Jurkat, Clone E6-1 (cell line): ENCODE results near the gene PDE4B.

ENCODE experiments used
- DNase-seq: peaks from one replicate; pipeline ENCODE4 v3.0.0-alpha.2; 2011; ENCODE audit warnings: low read depth, low spot score
- H3K4me3 ChIP-seq: 2 replicates; pipeline ENCODE4 v1.5.1; 2011; ENCODE audit warnings: mild to moderate bottlenecking, low read length, control low read depth, moderate library complexity

The PDE4B gene

DNA sequence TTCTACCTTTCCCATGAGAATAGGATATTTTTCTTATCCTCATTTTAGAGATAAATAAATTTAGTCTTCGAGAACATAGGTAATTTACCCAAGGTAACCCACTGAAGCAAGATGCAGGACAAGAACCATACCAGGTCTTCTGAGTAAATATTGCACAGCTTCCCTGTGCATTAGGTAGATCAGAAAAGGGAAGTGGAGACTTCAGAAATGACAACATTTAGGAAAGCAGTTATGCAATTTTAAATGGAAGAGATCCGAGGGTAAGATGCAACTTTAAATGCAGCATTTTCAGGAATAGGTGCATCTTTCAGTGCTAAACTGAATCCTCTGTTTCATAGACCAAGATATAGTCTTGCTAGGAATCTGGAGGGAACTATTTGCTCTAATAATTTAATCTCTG lies 534.9 kb downstream of the PDE4B start:
- no peak for DNase-seq
- no peak overlapping the region for H3K4me3 ChIP-seq

DNA sequence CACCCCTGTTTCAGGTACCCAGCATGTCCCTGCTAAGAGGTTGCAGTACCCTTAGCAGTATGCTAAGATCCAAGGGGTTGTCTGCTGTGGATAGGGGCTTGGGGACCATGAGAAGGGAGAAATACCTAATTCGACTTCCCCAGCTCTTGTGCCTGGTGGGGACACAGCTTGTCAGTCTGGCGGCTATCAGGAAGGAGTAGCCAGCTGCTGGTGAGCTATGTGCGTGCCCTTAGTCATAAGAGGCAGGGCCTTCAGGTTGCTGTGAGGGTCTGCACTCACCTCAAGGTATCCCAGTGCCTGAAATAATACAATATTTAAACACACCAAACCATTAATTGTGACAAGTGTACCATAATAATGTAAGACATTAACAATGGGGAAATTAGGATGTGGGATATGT lies 536.2 kb downstream of the PDE4B start:
- no peak for DNase-seq
- H3K4me3 ChIP-seq: no peak overlapping the region

DNA sequence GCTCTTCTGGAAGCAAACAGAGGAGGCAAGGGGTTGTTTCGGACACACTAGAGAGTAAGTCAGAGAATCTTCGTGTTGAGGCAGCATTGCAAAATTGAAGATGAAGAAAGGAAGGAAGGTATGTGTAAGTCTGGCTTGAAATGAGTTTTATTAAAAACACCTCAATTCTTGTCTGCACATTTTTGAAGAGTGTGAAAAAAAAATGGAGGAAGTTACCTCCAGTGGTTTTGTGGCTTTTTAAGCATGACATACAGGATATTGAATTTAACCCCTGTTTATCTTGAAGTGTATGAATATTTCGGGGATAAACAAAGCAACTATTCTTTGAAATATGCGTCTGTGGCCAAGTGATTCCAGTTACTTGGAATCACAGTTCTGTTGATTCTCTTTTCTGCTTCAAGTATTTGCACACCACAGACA lies 538.0 kb downstream of the PDE4B start:
- H3K4me3 ChIP-seq: no peak overlapping the region

DNA sequence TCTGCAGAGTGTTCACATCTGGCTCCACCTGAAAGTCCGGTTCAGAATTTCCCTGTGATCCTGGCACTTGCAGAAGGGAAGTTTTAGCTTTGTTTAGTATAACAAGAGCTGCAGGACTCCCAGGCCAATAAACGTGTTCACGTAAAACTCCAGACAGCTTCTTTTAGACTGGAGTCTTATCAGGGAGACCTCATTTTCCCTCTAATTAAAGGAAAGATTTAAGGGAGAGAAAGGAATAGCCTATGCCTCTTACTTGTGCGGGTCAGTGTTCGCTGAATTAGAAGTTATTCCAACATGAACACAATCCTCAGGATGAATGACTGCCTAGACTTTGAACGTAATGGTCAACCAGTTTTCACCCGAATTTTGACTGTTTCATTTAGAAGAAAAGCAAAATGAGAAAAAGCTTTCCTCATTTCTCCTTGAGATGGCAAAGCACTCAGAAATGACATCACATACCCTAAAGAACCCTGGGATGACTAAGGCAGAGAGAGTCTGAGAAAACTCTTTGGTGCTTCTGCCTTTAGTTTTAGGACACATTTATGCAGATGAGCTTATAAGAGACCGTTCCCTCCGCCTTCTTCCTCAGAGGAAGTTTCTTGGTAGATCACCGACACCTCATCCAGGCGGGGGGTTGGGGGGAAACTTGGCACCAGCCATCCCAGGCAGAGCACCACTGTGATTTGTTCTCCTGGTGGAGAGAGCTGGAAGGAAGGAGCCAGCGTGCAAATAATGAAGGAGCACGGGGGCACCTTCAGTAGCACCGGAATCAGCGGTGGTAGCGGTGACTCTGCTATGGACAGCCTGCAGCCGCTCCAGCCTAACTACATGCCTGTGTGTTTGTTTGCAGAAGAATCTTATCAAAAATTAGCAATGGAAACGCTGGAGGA lies 539.2 kb downstream of the PDE4B start:
- no peak overlapping the region for H3K4me3 ChIP-seq
- DNase-seq: no peak

More for the DNA sequence above, 538.0 kb downstream of the PDE4B start:
- peak; percentile 39 for DNase-seq

DNA sequence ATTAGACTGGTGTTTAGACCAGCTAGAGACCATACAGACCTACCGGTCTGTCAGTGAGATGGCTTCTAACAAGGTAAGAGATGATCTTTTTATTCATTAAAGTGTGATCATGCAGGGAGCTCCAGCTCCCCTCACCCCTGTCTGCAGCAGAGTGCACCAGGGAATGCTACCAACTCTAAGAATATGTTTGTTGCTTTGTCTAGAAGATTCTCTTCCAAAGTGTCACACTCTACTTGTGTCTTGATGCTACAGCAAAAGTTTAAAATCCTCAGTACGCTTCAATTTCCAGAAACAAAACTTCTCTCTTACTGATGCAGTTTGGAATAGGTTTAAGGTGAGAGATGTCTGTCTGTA lies 539.8 kb downstream of the PDE4B start:
- H3K4me3 ChIP-seq: no peak overlapping the region
- no peak for DNase-seq

DNA sequence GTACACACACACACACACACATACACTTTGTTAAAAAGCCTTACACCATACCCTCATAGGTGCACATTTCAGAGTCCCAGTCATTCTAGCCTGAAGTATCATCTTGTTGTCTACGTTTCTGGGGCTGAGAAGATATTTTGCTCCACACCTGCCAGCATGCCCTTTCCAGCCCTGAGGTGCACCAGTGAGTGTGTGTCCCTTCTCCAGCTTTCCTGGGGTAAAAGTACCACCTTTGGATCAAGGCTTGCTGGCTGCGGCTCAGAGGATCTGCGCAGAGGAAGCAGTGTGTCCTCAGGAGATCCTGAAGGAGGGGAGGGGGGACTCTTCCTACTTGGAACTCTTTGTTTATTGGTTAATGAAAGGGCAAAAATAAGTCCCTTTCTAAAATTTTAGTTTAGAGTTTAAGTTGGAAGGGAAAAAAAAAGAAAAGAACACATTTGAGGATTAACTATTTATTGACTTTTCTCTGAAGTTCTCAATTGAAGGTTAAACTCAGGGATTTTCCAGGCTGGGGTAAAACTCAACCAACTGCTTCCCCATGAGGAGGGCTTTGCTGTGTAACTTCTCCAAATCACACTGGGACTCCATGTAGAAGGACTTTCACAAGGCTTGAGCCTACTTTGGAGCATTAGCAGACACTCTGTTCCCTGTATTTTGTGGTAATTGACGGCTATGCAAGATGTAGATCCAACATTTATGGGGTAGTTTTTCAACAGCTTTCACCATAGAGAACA lies 540.9 kb downstream of the PDE4B start:
- DNase-seq: no peak
- H3K4me3 ChIP-seq: no peak overlapping the region

DNA sequence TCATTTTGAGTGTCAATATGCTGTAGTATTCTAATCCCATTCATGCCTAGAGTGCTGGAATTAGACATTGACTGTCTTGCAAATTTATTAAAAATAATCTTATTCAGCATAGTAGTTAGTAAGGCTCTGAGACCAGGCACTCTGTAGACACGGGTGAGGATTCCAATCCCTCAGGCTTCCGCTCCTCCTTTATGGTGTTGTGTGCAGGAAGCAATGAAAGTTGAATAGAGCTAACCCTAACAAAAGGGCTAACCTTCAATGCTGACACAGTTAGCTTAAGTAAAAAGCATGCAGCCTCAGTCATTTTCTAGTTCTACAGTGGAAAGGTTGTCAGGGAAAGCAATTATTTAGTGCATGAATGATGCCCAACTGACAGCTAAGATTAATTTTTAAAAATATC lies 541.6 kb downstream of the PDE4B start:
- DNase-seq: no peak
- no peak overlapping the region for H3K4me3 ChIP-seq

DNA sequence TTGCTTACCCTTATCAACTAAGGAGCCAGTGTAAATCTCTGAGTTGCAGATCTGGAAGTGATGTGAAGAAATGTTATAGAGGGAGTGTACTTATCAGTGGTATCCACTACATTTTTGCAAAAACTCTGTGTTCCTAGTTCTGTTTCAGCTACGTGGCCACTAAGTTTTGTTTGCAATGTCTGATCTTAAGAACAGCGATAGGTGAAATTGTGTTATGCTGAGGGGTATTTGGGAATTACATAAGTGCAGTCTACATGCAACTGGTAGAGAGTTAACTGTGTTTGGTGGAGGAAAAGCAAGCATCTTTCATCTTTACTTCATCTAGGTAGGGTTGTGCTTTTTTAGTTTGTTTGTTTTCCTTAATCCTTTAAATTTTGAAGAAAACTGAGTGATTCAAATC lies 542.4 kb downstream of the PDE4B start:
- H3K4me3 ChIP-seq: no peak overlapping the region

DNA sequence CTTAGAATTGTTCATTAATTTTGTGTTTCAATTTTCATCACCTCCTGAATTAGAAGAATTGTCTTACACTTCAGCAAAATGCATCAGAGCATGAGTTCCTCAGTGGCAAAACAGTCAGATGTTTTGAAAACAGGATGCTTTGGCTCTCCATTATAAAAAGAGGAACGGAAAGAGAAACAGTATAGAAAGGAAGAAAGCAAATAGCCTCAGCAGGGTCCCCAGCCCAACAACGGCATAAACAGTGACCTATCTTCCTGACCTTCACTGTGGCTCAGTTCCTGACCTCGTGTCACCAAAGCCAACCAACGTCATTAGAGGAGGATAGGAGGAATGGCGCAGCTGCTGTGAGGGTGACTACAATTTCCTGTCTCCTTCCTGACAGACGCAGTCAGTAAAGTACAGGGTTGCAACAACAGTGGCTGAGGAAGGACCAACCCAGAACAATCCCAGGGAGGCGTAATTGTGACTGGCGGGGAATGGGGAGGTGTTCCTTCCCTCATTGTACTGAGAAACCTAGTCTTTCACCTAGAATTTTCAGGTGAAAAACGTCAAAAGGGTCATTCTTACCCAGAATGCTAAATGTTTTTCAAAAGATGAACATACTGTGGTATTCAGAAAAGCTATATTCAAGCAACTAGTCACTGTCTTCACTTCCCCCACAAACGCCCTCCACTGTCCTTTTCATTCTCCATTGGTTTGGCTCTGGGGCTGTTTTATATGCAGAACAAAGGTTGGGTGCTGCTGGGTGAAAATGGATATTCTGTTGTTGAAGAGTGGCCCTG lies 543.4 kb downstream of the PDE4B start:
- no peak for DNase-seq
- H3K4me3 ChIP-seq: no peak overlapping the region

More for the DNA sequence above, 542.4 kb downstream of the PDE4B start:
- no peak for DNase-seq

DNA sequence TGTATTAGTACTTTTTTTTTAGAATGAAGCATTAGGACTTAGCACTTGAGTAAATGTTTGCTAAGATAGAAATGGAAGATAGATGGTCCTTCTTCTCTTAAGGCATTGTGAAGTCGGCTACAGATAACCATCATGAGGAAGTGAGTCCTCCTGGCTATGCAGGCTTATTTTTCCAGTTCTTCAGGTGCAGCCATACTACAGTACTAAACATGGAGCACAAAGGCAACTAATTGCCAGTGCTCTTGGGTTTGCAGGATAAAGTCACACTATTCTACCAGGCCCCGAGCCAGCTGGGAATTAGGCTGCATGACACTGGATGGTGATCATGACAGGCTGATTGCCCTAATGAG lies 543.9 kb downstream of the PDE4B start:
- DNase-seq: no peak
- no peak overlapping the region for H3K4me3 ChIP-seq

DNA sequence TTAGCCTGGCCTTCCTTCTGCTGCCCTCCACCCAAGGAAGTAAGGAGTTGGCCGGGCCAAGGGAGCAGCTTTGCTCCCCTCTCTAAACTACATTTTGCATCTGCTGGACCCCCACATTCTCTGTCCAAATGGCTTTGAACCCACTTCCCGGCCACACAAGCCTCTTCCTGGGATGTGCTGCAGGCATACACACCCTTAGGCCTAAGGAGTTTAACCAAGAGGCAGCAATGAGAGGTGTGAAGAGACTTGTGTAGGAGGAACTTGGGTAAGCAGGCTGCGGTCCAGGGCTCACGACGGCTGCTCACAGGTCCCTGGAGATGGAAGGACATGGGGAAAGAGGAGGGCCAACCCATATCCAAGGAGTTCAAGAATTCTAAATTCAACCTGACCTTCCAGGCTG lies 544.6 kb downstream of the PDE4B start:
- no peak for DNase-seq
- no peak overlapping the region for H3K4me3 ChIP-seq

DNA sequence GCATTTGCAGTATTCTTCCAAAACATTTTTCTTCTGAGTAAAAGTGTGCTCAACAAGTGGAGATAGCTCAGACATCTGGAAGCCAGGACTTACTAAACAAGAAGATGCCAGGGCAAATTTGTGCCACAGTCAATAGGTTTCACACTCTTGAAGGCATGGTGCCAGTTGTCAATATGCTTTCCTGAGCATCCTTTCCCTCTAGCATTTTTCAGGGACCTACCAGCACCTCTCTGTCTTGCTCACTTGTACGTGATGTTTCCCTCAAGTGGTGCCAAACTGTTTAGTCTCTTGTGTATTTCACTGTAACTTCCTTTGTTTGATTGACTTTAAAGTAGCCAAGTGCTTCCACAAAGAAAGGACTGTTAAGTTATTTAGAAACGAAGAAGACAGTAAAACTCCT lies 547.2 kb downstream of the PDE4B start:
- H3K4me3 ChIP-seq: no peak overlapping the region
- no peak for DNase-seq

DNA sequence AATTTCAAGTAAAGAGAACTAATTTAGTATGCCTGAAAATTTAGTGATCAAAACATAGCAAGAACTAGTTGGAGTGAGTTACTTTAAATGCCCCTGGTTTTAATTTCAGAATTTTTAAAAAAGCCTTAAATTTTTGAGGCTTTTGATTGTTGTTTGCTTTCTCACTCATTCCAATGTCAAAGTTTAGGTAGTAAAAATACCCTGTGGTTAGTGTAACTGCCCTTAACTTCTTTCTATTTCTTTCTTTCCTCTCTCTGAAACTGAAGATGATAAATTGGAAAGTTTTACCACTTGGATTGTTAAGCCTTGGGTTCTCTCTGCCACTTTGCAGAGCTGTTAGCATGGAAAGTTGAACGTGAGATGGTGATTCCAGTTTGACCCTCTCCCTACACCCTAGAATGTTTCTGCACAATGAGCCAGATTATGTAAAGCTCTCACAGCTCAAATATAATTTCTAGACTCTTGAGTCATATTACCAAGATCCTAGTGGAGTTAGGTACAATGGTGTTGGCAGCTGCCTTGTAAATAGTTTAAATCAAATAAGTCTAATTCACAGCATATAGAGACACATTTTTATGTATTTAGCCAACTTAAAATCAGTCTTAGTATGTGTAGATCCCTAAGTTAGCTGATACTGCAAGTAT lies 548.9 kb downstream of the PDE4B start:
- H3K4me3 ChIP-seq: no peak overlapping the region
- no peak for DNase-seq

DNA sequence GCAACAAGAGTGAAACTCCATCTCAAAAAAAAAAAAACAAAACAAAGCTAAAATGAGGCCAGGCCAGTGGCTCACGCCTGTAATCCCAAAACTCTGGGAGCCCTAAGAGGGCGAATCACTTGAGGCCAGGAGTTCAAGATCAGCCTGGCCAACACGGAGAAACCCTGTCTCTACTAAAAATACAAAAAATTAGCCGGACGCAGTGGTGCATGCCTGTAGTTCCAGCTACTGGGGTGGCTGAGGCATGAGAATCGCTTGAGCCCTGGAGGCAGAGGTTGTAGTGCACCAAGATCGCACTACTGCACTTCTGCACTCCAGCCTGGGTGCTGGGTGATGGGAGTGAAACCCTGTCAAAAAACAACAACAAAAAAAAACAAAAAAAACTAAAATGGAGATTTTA lies 550.0 kb downstream of the PDE4B start:
- no peak for DNase-seq
- H3K4me3 ChIP-seq: no peak overlapping the region

DNA sequence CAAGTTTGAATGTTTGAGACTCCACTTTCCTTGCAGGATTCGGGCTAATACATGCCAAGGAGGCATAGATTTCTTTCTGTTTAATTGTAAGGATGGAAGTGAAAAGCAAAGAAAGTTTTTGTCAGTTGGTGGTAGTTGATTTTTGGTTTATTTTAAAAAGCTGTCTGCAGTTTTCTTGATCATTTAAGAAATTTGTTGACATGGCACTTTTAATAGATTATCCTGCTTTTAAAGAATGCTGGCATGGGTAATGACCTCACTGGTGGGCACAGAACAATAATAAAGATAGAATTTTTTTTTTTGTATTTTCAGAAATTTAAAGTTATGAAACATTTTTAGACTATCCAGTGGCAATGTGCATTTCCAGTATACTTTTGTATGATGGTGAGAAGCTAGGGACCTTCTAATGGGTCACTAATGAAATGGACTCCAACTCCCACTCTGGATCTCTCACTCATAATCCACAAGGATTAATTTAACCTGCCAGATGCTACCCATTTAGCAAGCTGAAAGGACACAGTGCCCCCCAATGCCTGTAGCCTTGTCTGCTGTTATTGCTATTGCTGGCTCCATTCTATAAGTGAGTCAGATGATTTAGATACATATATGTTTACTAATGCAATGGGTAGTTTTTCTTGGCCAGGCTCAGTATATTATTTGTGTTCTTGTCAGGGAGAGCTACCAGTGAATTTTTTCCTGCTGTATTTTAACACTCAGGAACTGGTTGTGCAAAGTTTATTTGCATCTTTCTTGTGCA lies 551.1 kb downstream of the PDE4B start:
- no peak for DNase-seq

DNA sequence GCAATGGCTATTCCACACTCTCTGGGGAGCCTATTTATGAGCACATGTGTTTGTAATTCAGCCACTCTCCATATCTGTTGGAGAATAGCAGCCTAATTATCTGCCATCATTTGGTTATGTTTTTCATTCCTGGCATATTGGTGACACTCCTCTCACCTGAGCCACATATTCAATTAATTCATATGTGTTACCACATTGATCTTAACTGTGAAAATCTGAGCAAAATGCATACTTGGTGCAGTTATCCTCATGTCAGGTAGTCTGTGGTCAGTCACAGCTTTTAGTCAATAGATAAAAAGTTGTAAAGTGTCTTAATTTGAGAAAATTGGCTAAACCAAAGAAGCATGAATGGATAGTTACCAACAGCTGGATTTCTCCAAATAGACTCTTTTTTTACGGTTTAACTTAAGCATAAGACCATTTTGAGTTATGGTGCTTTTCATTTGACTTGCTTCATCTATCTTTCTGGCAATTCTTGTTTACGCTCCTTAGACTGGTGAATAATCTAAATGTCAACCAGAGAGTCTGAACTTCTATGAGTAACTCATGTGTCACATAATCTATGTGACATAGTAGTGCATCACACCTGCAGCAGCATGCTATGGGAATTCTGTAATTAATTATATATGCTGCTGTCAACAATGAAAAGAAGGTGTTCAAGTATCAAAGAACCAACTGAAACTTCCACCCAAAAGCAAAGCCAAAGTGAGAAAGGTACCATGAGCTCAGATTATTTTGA lies 553.5 kb downstream of the PDE4B start:
- no peak overlapping the region for H3K4me3 ChIP-seq
- no peak for DNase-seq

More for the DNA sequence above, 551.1 kb downstream of the PDE4B start:
- H3K4me3 ChIP-seq: no peak overlapping the region

DNA sequence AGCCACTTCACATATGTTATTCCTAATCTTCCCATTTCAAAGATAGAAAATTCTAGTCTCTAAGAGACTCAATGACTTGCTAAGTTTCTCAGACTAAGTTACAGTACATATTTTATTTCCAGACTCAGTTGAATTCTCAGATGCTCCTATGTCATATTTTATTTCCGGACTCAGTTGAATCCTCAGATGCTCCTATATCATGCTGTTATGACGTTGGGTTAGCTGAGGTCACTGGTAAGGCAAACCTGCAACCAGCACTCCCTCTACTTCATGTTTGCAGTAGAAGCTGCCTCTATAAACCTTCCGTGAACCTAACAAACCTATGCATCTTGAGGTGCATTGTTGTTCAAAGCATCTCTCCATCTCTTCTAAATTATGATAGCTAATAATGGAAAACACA lies 554.2 kb downstream of the PDE4B start:
- no peak overlapping the region for H3K4me3 ChIP-seq
- DNase-seq: no peak

DNA sequence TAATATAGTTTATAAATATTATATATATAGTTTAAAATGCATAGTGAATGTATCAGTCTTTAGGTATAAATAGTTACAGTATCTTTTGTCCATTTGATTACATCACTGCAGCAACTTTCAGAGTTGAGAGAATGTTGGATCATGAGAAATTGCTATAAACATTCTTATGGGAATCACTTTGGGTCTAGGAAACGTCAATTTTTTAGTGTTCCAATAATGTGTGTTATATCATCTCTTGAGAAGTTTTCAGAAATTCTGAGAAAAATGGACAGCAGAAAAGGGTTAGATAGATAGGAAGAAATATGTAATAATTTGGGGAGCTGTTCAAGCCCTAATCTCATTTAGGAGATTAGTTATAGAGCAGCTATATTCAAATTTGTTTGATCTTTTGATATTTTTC lies 556.1 kb downstream of the PDE4B start:
- no peak for DNase-seq

More for the DNA sequence above, 556.1 kb downstream of the PDE4B start:
- H3K4me3 ChIP-seq: no peak overlapping the region
